OCI-LY3 (cell line): ENCODE results near the gene CNTNAP2.

Source experiments
- H2AFZ ChIP-seq: fragments of 200-600, 300-600 bp; shearing (Covaris generic); 2 replicates; pipeline ENCODE4 v1.6.0; 2014; ENCODE audit warnings: antibody characterized with exemption, low read depth, low read length
- H3K27ac ChIP-seq: fragments of 200-600, 300-600 bp; sonication (generic); 2 replicates; pipeline ENCODE4 v1.5.1; 2014; ENCODE audit warnings: mild to moderate bottlenecking, low read length, moderate library complexity, mixed read lengths
- H3K27me3 ChIP-seq: fragments of 200-600, 300-600 bp; sonication (generic); 2 replicates; pipeline ENCODE4 v1.6.1; 2014; ENCODE audit warnings: low read depth, low read length, mixed read lengths
- H3K36me3 ChIP-seq: fragments of 200-600, 300-600 bp; sonication (generic); replicated peaks from 2 replicates; pipeline ENCODE3; 2014; ENCODE audit warnings: low read depth, low read length, mixed read lengths
- H3K4me1 ChIP-seq: fragments of 300-600, 200-600 bp; sonication (generic); 2 replicates; pipeline ENCODE4 v1.6.1; 2014; ENCODE audit warnings: low read length, mixed read lengths
- H3K4me2 ChIP-seq: fragments of 200-600, 300-600 bp; sonication (generic); 2 replicates; pipeline ENCODE4 v1.6.1; 2014; ENCODE audit warnings: low read length, mixed read lengths
- H3K4me3 ChIP-seq: fragments of 300-600, 200-600 bp; sonication (generic); 2 replicates; pipeline ENCODE4 v1.5.1; 2014; ENCODE audit warnings: antibody characterized with exemption, mild to moderate bottlenecking, low read length, moderate library complexity
- H3K79me2 ChIP-seq: fragments of 300-600, 200-600 bp; shearing (Covaris generic); 2 replicates; pipeline ENCODE4 v1.6.1; 2014; ENCODE audit warnings: mild to moderate bottlenecking, low read length, mixed read lengths
- H3K9ac ChIP-seq: fragments of 300-600, 200-600 bp; shearing (Covaris generic); 2 replicates; pipeline ENCODE4 v1.6.0; 2014; ENCODE audit warnings: mild to moderate bottlenecking, low read length, moderate library complexity
- H3K9me3 ChIP-seq: fragments of 200-600, 300-600 bp; shearing (Covaris generic); 2 replicates; pipeline ENCODE4 v1.6.1; 2014; ENCODE audit warnings: low read length, mixed read lengths; ENCODE audit not compliant: insufficient read depth
- H4K20me1 ChIP-seq: fragments of 200-600, 300-600 bp; sonication (generic); 2 replicates; pipeline ENCODE4 v1.6.1; 2016; ENCODE audit warnings: low read length, mixed read lengths; ENCODE audit not compliant: insufficient read depth
- CTCF ChIP-seq: fragments of 200-600, 300-600 bp; sonication (generic); IDR thresholded peaks from 2 replicates; pipeline ENCODE4 v1.5.1; 2014; ENCODE audit warnings: antibody characterized with exemption, low read length, low read depth
- EZH2phosphoT487 ChIP-seq: fragments of 200-600 bp; shearing (Covaris generic); IDR thresholded peaks from 2 replicates; pipeline ENCODE4 v1.6.1; 2018; ENCODE audit warnings: antibody characterized with exemption, mixed run types, low read depth

Gene CNTNAP2

GRCh38 chr7:148303295-148304082 lies 2186.9 kb downstream of the CNTNAP2 start:
- Histone ChIP-seq H3K27ac (no peak overlapping the region), H3K27me3 (no peaks in the 10 kb centered on the region), H3K4me2 (no peak overlapping the region), H3K4me1 (peaks cover 28% of the 10 kb centered on the region), H3K36me3 (no peaks in the 10 kb centered on the region), H3K9ac (no peak overlapping the region), H2AFZ (no peak overlapping the region), H3K4me3 (no peak overlapping the region), H4K20me1 (no peaks in the 10 kb centered on the region), H3K9me3 (no peaks in the 10 kb centered on the region), H3K79me2 (no peaks in the 10 kb centered on the region)
- TF ChIP-seq CTCF = no peak
- no peak for TF ChIP-seq EZH2phosphoT487

- no peaks in the 10 kb centered on the region for H3K9me3 ChIP-seq
- TF ChIP-seq EZH2phosphoT487 = no peak
- no peak for TF ChIP-seq CTCF
- no peak overlapping the region for H3K9ac ChIP-seq
- no peak overlapping the region for H2AFZ ChIP-seq
- H3K27ac ChIP-seq = no peak overlapping the region
- H3K4me1 ChIP-seq = peaks cover 28% of the 10 kb centered on the region
- H4K20me1 ChIP-seq = no peaks in the 10 kb centered on the region
- H3K27me3 ChIP-seq = no peaks in the 10 kb centered on the region
- no peak overlapping the region for H3K4me2 ChIP-seq
- no peaks in the 10 kb centered on the region for H3K79me2 ChIP-seq
- H3K36me3 ChIP-seq = no peaks in the 10 kb centered on the region
- no peak overlapping the region for H3K4me3 ChIP-seq
Observed at GRCh38 chr7:148304083-148304335, 2187.4 kb downstream of the CNTNAP2 start.

- Histone ChIP-seq H3K4me1 (peaks cover 28% of the 10 kb centered on the region), H3K9ac (no peak overlapping the region), H3K36me3 (no peaks in the 10 kb centered on the region), H2AFZ (no peak overlapping the region), H3K27ac (no peak overlapping the region), H3K4me3 (no peak overlapping the region), H3K79me2 (no peaks in the 10 kb centered on the region), H3K9me3 (no peaks in the 10 kb centered on the region), H3K4me2 (no peak overlapping the region), H4K20me1 (no peaks in the 10 kb centered on the region), H3K27me3 (no peaks in the 10 kb centered on the region)
- no peak for TF ChIP-seq CTCF
Observed at GRCh38 chr7:148304456-148304855, 2187.9 kb downstream of the CNTNAP2 start.

- Histone ChIP-seq H3K4me1 (peaks cover 28% of the 10 kb centered on the region), H3K4me2 (peak overlapping the region; percentile 44)
- TF ChIP-seq CTCF (no peak), EZH2phosphoT487 (no peak)
Observed at GRCh38 chr7:148306759-148307158, 2190.2 kb downstream of the CNTNAP2 start.

More at GRCh38 chr7:148306759-148307158, 2190.2 kb downstream of the CNTNAP2 start:
- Histone ChIP-seq H2AFZ (no peak overlapping the region), H4K20me1 (no peaks in the 10 kb centered on the region), H3K9ac (no peak overlapping the region), H3K79me2 (no peaks in the 10 kb centered on the region), H3K27me3 (no peaks in the 10 kb centered on the region), H3K36me3 (no peaks in the 10 kb centered on the region), H3K27ac (0 out of 2 replicates have a peak overlapping the region, but pooled peaks have one; percentile 12), H3K9me3 (no peaks in the 10 kb centered on the region), H3K4me3 (no peak overlapping the region)
